ENCODE data around the gene USH1G.

The USH1G gene

DNA sequence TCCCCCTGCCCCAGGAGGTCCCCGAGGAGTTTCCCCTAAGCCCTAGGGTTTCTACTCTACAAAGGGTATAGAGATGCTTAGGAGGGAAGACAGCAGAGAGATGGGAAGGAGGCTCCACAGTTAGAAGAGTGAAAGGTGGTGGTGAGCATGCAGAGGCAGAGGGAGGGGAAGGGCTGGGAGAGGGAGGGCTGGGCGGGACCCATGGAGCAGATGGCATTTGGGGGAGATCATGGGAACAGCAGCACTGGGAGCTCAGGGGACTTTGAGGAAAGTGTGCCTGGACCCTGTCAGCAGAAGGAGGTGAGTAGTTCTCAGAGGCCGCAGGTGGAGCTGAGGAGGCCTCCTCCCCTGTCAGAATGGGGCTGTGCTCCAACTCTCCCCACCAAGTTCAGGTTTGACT is 12.0 kb upstream of the USH1G start:
- Histone ChIP-seq H3K9ac (no peak overlapping the region), H3K27me3 (peaks cover 67% of the 10 kb centered on the region), H3K4me2 (no peak overlapping the region), H3K4me3 (no peak overlapping the region), H3K36me3 (no peaks in the 10 kb centered on the region), H3K9me3 (no peaks in the 10 kb centered on the region), H4K20me1 (peaks cover 22% of the 10 kb centered on the region), H3K4me1 (peaks cover 8% of the 10 kb centered on the region), H3K27ac (no peak overlapping the region)
- no peak for TF ChIP-seq Cebpa-rat (IDR thresholded peaks at IDR 0.05)

DNA sequence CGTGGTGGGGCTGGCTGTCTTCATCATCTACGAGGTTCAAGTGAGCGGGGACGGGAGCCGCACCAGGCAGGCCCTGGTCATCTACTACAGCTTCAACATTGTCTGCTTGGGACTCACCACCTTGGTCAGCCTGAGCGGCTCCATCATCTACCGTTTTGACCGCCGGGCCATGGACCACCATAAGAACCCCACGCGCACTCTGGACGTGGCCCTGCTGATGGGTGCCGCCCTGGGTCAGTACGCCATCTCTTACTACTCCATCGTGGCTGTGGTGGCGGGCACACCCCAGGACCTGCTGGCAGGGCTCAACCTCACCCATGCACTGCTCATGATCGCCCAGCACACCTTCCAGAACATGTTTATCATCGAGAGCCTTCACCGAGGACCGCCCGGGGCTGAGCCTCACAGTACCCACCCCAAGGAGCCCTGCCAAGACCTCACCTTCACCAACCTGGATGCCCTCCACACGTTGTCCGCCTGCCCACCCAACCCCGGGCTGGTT is 7.5 kb upstream of the USH1G start:
- H3K4me1 ChIP-seq = no peaks in the 10 kb centered on the region

DNA sequence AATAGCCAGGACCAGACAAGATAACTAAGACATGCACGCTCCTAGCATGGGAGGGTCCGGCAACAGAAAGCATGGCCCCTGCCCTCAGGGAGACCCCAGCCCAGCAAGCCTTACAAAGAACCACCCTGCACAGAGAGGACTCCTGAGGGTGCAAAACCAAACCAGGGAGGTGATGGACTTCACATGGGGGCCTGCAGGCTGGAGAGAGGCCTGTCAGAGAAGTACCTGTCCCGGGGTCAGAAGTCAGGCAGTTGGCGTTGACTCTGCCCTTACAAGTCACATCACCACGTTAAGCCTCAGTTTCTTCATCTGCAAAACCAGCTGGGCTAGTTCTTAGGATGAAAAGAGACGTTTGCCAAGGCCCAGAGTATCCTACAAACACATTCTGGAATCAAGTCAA is 5.7 kb upstream of the USH1G start:
- Histone ChIP-seq H3K4me3 (no peak overlapping the region), H3K27me3 (peaks cover 51% of the 10 kb centered on the region), H3K9ac (no peak overlapping the region), H3K4me1 (no peaks in the 10 kb centered on the region), H3K4me2 (no peak overlapping the region), H4K20me1 (peaks cover 7% of the 10 kb centered on the region; the same call in 1 of the 2 replicates), H3K27ac (no peak overlapping the region), H3K36me3 (no peaks in the 10 kb centered on the region), H3K9me3 (no peaks in the 10 kb centered on the region)
- TF ChIP-seq Cebpa-rat (IDR thresholded peaks at IDR 0.05) = no peak

More for the DNA sequence above, 7.5 kb upstream of the USH1G start:
- no peak overlapping the region for H3K4me2 ChIP-seq
- H3K27ac ChIP-seq = no peak overlapping the region
- no peaks in the 10 kb centered on the region for H3K36me3 ChIP-seq
- TF ChIP-seq Cebpa-rat (IDR thresholded peaks at IDR 0.05) = no peak
- no peak overlapping the region for H3K9ac ChIP-seq
- H3K9me3 ChIP-seq = no peaks in the 10 kb centered on the region
- H3K4me3 ChIP-seq = no peak overlapping the region
- peaks cover 51% of the 10 kb centered on the region for H3K27me3 ChIP-seq
- peaks cover 11% of the 10 kb centered on the region for H4K20me1 ChIP-seq

DNA sequence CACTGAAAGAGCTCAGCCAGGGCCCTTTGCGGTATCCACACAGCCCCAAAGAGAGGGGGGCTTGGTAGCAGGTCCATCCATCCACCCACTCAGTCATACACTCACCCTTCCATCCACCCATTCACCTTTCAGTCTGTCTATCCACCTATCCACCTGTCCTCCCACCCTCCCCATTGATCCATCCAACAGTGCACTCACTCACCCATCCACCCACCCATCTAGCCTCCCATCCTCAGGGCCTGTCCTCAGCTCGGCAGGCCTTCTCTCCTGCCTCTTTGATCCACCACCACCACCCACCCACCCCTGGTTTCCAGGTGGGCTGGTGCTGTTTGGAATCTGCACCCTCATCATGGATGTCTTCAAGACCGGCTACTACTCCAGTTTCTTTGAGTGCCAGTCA is 2.2 kb upstream of the USH1G start:
- H3K27ac ChIP-seq = no peak overlapping the region
- TF ChIP-seq Cebpa-rat (IDR thresholded peaks at IDR 0.05) = no peak
- no peaks in the 10 kb centered on the region for H3K36me3 ChIP-seq
- no peaks in the 10 kb centered on the region for H3K4me1 ChIP-seq
- H3K9me3 ChIP-seq = no peaks in the 10 kb centered on the region
- peaks cover 73% of the 10 kb centered on the region for H3K27me3 ChIP-seq
- H3K9ac ChIP-seq = no peak overlapping the region
- no peak overlapping the region for H3K4me3 ChIP-seq
- H3K4me2 ChIP-seq = no peak overlapping the region
- H4K20me1 ChIP-seq = peaks cover 11% of the 10 kb centered on the region; the same call in 1 of the 2 replicates

DNA sequence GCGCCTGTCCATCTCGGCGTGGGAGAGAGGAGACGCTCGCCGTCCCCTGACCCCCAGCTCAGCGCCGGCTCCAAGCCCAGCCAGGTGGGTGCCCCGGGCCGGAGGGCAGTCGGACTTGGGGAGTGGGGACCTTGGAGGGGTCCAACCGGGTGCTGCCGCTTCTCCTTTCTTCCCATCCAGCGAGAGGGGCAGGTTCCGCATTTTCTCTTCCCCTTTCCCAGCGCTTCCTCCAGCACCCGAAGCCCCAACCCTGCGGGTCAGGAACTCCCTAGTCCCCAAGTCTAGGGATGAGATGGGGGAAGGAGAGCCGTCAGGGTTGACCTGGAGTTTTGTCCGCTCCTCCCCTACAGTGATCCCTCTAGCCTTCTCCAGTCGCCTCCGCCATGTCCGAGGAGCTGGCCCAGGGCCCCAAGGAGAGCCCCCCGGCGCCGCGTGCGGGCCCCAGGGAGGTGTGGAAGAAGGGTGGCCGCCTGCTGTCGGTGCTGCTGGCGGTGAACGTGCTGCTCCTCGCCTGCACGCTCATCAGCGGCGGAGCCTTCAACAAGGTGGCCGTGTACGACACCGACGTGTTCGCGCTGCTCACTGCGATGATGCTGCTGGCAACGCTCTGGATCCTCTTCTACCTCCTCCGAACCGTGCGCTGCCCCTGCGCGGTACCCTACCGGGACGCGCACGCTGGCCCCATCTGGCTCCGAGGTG is 1.3 kb upstream of the USH1G start, which contains the start of gene OTOP2:
Gene OTOP2, plus strand, starts transcription at position 24 of the 699 bp plus-strand sequence. Its CDS starts 360 bp downstream, at position 384.
- Histone ChIP-seq H3K4me2 (no peak within 1 kb of the TSS), H3K27ac (no peak within 1 kb of the TSS), H3K4me3 (no peak within 1 kb of the TSS), H3K36me3 (no peaks in the 10 kb centered on the region), H3K9me3 (no peaks in the 10 kb centered on the region), H3K4me1 (no peaks in the 10 kb centered on the region), H3K9ac (no peak within 1 kb of the TSS), H3K27me3 (peaks cover 81% of the 10 kb centered on the region), H4K20me1 (peaks cover 11% of the 10 kb centered on the region; the same call in 1 of the 2 replicates)
- TF ChIP-seq Cebpa-rat (IDR thresholded peaks at IDR 0.05) = no peak

DNA sequence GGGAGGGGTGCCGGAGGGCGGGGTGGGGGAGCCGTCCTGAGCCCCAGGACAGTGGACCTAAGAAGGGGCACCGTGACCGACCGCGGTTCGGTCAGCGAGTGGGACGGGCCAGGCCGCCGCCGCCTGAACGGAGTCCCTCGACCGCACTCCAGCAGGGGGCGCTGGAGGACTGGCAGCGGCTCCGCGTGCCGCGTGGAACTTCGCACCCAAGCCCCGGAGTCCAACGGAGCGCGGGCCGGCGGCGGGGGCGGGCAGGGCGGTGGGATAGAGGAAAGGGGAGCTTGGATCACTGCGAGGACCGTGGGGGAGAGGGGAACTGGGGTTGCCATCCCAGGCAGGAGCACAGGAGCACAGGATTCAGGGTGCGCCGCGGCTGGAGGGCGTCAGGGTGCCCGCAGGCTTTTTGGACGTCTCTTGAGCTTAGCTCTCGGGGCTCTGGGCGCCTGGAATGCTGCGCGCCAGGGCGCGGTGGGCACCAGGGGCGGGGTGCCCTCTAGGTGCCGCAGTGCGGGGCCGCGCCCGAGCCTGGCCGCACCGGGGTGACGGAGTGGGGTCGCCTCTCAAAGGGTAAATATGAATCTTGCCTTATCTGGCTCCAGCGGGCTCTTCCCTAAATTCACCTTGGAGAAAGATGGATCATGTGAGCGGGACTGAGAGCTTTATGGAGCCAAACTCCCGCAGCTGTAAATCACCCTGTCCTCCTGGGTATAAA is 639 bp upstream of the USH1G start:
- H3K4me2 ChIP-seq = no peak overlapping the region
- no peak overlapping the region for H3K4me3 ChIP-seq
- no peaks in the 10 kb centered on the region for H3K36me3 ChIP-seq
- H3K27me3 ChIP-seq = peaks cover 88% of the 10 kb centered on the region
- no peak for TF ChIP-seq Cebpa-rat (IDR thresholded peaks at IDR 0.05)
- no peaks in the 10 kb centered on the region for H3K9me3 ChIP-seq
- H3K27ac ChIP-seq = no peak overlapping the region
- H3K9ac ChIP-seq = no peak overlapping the region
- H3K4me1 ChIP-seq = no peaks in the 10 kb centered on the region
- peaks cover 11% of the 10 kb centered on the region; the same call in 1 of the 2 replicates for H4K20me1 ChIP-seq

DNA sequence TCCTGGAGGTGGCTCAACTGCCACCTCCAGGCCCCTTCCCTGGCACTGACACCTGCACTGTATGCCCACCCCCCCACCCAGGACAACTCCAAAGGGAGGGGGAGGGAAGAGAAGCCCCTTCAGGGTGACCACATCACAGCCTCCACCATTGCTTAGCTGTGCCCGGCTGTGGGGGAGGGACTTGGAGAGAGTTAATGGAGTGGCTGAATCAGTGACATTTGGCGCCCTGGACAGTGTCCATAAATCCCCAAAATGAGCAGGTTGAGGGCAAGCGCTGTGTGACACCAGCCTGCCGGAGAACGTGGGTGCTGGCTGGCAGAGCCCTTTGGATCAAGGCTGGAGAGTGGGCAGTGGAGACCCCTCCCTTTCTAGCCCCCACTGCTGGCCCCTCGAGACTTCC is 883 bp downstream of the USH1G start:
- no peak for TF ChIP-seq Cebpa-rat (IDR thresholded peaks at IDR 0.05)
- H3K27me3 ChIP-seq = peaks cover 83% of the 10 kb centered on the region
- no peak overlapping the region for H3K9ac ChIP-seq
- no peak overlapping the region for H3K27ac ChIP-seq
- no peaks in the 10 kb centered on the region for H3K36me3 ChIP-seq
- H3K4me1 ChIP-seq = no peaks in the 10 kb centered on the region
- no peak overlapping the region for H3K4me3 ChIP-seq
- H3K4me2 ChIP-seq = no peak overlapping the region
- H4K20me1 ChIP-seq = peaks cover 11% of the 10 kb centered on the region; the same call in 1 of the 2 replicates
- no peaks in the 10 kb centered on the region for H3K9me3 ChIP-seq

DNA sequence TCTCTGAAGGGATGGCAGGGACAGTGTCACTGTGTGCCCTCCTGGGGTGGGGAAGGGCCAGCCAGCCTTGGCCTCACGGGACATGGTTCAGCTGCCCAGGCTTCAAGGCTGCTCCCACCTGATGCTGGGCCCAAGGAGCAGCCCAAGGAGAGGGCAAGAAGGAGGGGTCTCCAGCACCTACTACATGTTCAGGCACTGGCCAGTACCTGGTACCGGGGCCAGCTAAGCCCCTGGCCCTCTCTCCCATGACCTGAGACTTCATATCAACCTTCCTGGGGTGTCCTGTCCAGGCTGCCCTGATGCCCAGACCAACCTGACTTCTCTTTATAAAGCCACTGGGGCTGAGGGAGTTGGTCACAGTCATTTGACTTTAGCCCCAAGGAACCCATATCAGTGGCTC is 1.3 kb downstream of the USH1G start:
- no peak overlapping the region for H3K27ac ChIP-seq
- H3K9me3 ChIP-seq = no peaks in the 10 kb centered on the region
- no peaks in the 10 kb centered on the region for H3K4me1 ChIP-seq
- H3K4me2 ChIP-seq = no peak overlapping the region
- H3K9ac ChIP-seq = no peak overlapping the region
- TF ChIP-seq Cebpa-rat (IDR thresholded peaks at IDR 0.05) = no peak
- H3K4me3 ChIP-seq = no peak overlapping the region
- peaks cover 11% of the 10 kb centered on the region; the same call in 1 of the 2 replicates for H4K20me1 ChIP-seq
- no peaks in the 10 kb centered on the region for H3K36me3 ChIP-seq
- peaks cover 79% of the 10 kb centered on the region for H3K27me3 ChIP-seq

DNA sequence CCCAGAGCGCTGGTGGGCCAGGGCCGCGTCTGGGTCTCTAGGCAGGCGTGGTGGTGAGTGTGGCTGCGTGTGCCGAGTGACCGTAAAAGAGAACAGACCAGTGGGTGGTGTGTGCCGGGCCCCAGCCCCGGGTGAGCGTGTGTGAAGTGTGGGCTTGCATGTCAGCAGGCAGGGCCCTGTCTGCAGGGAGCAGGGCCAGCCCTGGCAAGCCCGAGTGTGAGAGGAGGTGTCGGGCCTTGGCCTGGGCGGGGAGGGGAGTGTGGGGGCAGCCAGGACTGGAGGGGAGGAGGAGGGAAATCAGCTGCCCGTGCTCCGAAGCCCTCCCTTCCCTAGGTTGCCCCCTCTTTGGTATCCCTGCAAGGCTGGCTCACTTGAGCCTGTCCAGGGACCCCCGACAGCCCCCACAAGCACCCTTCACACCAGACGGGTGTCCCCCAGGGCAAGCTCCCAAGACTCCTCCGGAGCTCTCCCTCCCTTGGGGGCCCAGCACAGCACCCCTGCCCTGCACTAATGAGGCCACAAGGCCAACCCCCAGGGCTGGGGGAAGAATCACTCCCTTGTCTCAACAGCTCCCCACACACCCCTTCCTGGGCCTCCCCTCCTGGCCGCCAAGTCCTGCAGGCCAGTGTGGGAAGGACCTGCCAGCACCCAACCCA is 1.9 kb downstream of the USH1G start:
- Histone ChIP-seq H3K4me3 (no peak overlapping the region), H3K9ac (no peak overlapping the region), H3K4me1 (no peaks in the 10 kb centered on the region), H4K20me1 (peaks cover 11% of the 10 kb centered on the region; the same call in 1 of the 2 replicates), H3K36me3 (no peaks in the 10 kb centered on the region), H3K27me3 (peaks cover 75% of the 10 kb centered on the region), H3K27ac (no peak overlapping the region), H3K4me2 (no peak overlapping the region), H3K9me3 (no peaks in the 10 kb centered on the region)
- TF ChIP-seq Cebpa-rat (IDR thresholded peaks at IDR 0.05) = no peak

All from BLaER1 (cell line).